ENCODE data around the gene MAP3K3.

MAP3K3 gene

GRCh38 chr17:63649813-63650212, 27.6 kb downstream of the MAP3K3 start:
- Histone ChIP-seq H3K9me3 (ENCODE audit: insufficient read depth, low read length) (no peaks in the 10 kb centered on the region), H3K9ac (ENCODE audit: low read length) (no peak overlapping the region), H3K4me3 (ENCODE audit: insufficient read depth, low read length, poor library complexity, severe bottlenecking) (no peak overlapping the region), H3K4me2 (ENCODE audit: low read depth, low read length, poor library complexity, severe bottlenecking) (no peak overlapping the region), H2AFZ (ENCODE audit: low read depth, low read length, severe bottlenecking) (no peak overlapping the region), H3K27ac (ENCODE audit: low read depth, low read length) (no peak overlapping the region), H4K20me1 (ENCODE audit: low read depth, low read length) (no peaks in the 10 kb centered on the region), H3K9me2 (replicated peaks; ENCODE audit: insufficient read depth, low read length) (no peaks in the 10 kb centered on the region), H3K36me3 (ENCODE audit: low read length) (no peaks in the 10 kb centered on the region), H3F3A (ENCODE audit: insufficient read depth) (no peaks in the 10 kb centered on the region), H3K27me3 (ENCODE audit: low read length) (no peaks in the 10 kb centered on the region), H3K79me2 (ENCODE audit: insufficient read depth, low read length) (no peaks in the 10 kb centered on the region)
- no peak for TF ChIP-seq EZH2phosphoT487 (conservative IDR thresholded peaks at IDR 0.05; ENCODE audit: low read length)
- TF ChIP-seq CTCF (IDR thresholded peaks at IDR 0.05; ENCODE audit: insufficient read depth, low read length, poor library complexity, severe bottlenecking) = no peak

- H3K9me3 ChIP-seq (ENCODE audit: insufficient read depth, low read length) = no peaks in the 10 kb centered on the region
- no peak overlapping the region for H3K27ac ChIP-seq (ENCODE audit: low read depth, low read length)
- no peak for TF ChIP-seq CTCF (IDR thresholded peaks at IDR 0.05; ENCODE audit: insufficient read depth, low read length, poor library complexity, severe bottlenecking)
- TF ChIP-seq EZH2phosphoT487 (conservative IDR thresholded peaks at IDR 0.05; ENCODE audit: low read length) = no peak
- no peak overlapping the region for H3K9ac ChIP-seq (ENCODE audit: low read length)
- H3K36me3 ChIP-seq (ENCODE audit: low read length) = no peaks in the 10 kb centered on the region
- no peak overlapping the region for H3K4me2 ChIP-seq (ENCODE audit: low read depth, low read length, poor library complexity, severe bottlenecking)
- H3K9me2 ChIP-seq (replicated peaks; ENCODE audit: insufficient read depth, low read length) = no peaks in the 10 kb centered on the region
- H3K27me3 ChIP-seq (ENCODE audit: low read length) = no peaks in the 10 kb centered on the region
- H4K20me1 ChIP-seq (ENCODE audit: low read depth, low read length) = no peaks in the 10 kb centered on the region
- no peak overlapping the region for H3K4me3 ChIP-seq (ENCODE audit: insufficient read depth, low read length, poor library complexity, severe bottlenecking)
- no peak overlapping the region for H2AFZ ChIP-seq (ENCODE audit: low read depth, low read length, severe bottlenecking)
- H3F3A ChIP-seq (ENCODE audit: insufficient read depth) = no peaks in the 10 kb centered on the region
- no peaks in the 10 kb centered on the region for H3K79me2 ChIP-seq (ENCODE audit: insufficient read depth, low read length)
Measured at GRCh38 chr17:63652106-63652505, 29.9 kb downstream of the MAP3K3 start.

GRCh38 chr17:63653050-63653449, 30.8 kb downstream of the MAP3K3 start:
- H3F3A ChIP-seq (ENCODE audit: insufficient read depth) = no peaks in the 10 kb centered on the region
- no peak overlapping the region for H2AFZ ChIP-seq (ENCODE audit: low read depth, low read length, severe bottlenecking)
- no peaks in the 10 kb centered on the region for H3K79me2 ChIP-seq (ENCODE audit: insufficient read depth, low read length)
- no peaks in the 10 kb centered on the region for H3K9me2 ChIP-seq (replicated peaks; ENCODE audit: insufficient read depth, low read length)
- H3K27ac ChIP-seq (ENCODE audit: low read depth, low read length) = no peak overlapping the region
- no peak for TF ChIP-seq EZH2phosphoT487 (conservative IDR thresholded peaks at IDR 0.05; ENCODE audit: low read length)
- TF ChIP-seq CTCF (IDR thresholded peaks at IDR 0.05; ENCODE audit: insufficient read depth, low read length, poor library complexity, severe bottlenecking) = no peak
- no peak overlapping the region for H3K4me2 ChIP-seq (ENCODE audit: low read depth, low read length, poor library complexity, severe bottlenecking)
- H3K4me3 ChIP-seq (ENCODE audit: insufficient read depth, low read length, poor library complexity, severe bottlenecking) = no peak overlapping the region
- H3K9me3 ChIP-seq (ENCODE audit: insufficient read depth, low read length) = no peaks in the 10 kb centered on the region
- no peaks in the 10 kb centered on the region for H4K20me1 ChIP-seq (ENCODE audit: low read depth, low read length)
- no peaks in the 10 kb centered on the region for H3K36me3 ChIP-seq (ENCODE audit: low read length)
- no peaks in the 10 kb centered on the region for H3K27me3 ChIP-seq (ENCODE audit: low read length)
- H3K9ac ChIP-seq (ENCODE audit: low read length) = no peak overlapping the region
